ENCODE measurements around the gene ASH1L. TPM values are rescaled to one million over a fixed set of nuclear protein-coding genes. Genes with fewer than 3 reads are reported as not detected.

The ASH1L gene
- total RNA-seq, 1 experiment from 2014 or later: 30.5 TPM

DNA sequence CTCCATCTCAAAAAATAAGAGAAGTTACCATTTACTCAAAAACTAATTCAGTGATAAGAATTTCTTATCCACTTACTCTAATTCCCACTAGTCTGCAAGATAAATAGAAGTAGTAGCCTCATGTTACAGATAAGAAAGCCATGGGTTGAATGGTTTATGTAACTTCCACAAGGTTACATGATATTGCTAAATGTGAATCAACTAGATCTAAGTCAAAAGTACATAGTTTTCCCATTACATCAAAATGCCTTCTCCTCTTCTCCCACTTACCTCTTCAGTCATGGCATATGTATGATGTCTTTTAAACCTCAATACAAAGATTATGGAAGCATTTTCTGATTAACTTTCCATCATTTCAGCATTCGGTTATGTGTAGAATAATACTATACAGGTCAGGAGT is 108.5 kb downstream of the ASH1L start (continued):
- TF ChIP-seq SRF (IDR thresholded peaks at IDR 0.05; ENCODE audit: low read depth) (no peak), RAD21 (IDR thresholded peaks at IDR 0.05; ENCODE audit: low read depth) (no peak), SP1 (IDR thresholded peaks at IDR 0.05; ENCODE audit: low read depth) (no peak), EZH2phosphoT487 (IDR thresholded peaks at IDR 0.05; ENCODE audit: borderline replicate concordance) (no peak), FOSL1 (IDR thresholded peaks at IDR 0.05; ENCODE audit: low read depth) (no peak)

DNA sequence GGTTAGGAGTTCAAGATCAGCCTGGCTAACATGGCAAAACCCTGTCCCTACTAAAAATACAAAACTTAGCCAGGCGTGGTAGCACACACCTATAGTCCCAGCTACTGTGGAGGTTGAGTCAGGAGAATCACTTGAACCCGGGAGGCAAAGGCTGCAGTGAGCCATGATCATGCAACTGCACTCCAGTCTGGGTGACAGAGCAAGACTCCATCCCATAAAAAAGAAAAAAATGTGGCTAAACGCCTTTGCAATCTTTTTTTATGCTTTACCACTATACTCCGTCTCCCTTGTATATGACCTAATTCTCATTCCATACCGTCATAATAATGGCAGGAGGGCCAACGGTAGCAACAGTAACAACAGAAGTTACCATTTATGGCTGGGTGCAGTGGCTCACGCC is 109.5 kb downstream of the ASH1L start:
- no peak for DNase-seq (ENCODE audit: low read depth, low spot score)
- Histone ChIP-seq H3K4me1 (ENCODE audit: control insufficient read depth in 1 of 2, insufficient read depth in 2 of 2, low read length in 2 of 2) (no peaks in the 10 kb centered on the region), H3K27ac (ENCODE audit: low read depth, low read length) (no peak overlapping the region), H3K4me2 (ENCODE audit: low read length) (no peak overlapping the region), H3K79me2 (ENCODE audit: insufficient read depth, low read length) (0 out of 2 replicates have a peak, but pooled peaks cover 4% of the 10 kb centered on the region), H3K27me3 (ENCODE audit: insufficient read depth, low read length) (no peaks in the 10 kb centered on the region), H3K9me3 (ENCODE audit: control insufficient read depth in 1 of 2, insufficient read depth in 1 of 2, low read depth in 1 of 2, low read length in 2 of 2) (no peaks in the 10 kb centered on the region), H3K4me3 (replicated peaks in 1 of 2; ENCODE audit: low read depth in 1 of 2, low read length in 2 of 2) (no peak overlapping the region), H4K20me1 (ENCODE audit: insufficient read depth) (no peaks in the 10 kb centered on the region), H2AFZ (ENCODE audit: low read depth, low read length, poor library complexity, severe bottlenecking) (no peak overlapping the region), H3K9ac (ENCODE audit: low read length) (no peak overlapping the region), H3K36me3 (ENCODE audit: control insufficient read depth in 1 of 2, insufficient read depth in 2 of 2, low read length in 2 of 2) (peaks cover 0 to 9% of the 10 kb centered on the region in 2 experiments; a peak in 2 of 4 replicates), H3K9me2 (ENCODE audit: insufficient read depth) (no peaks in the 10 kb centered on the region)
- RAD21 ChIA-PET (ENCODE audit: low non-redundant PET in 1 of 2, low total read pairs in 2 of 2, uncharacterized antibody in 2 of 2, unreplicated experiment in 2 of 2): no interaction called here
- no peak for ATAC-seq
- POLR2A ChIA-PET: no interaction called here
- intact Hi-C loops (cut with micrococcal nuclease): no loop called here
- no TSS peak for BruUV-seq (replicated peaks)
- TF ChIP-seq, protein P1, sequence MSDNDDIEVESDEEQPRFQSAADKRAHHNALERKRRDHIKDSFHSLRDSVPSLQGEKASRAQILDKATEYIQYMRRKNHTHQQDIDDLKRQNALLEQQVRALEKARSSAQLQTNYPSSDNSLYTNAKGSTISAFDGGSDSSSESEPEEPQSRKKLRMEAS (IDR thresholded peaks at IDR 0.05): no peak
- TF ChIP-seq CBX3 (IDR thresholded peaks at IDR 0.05; ENCODE audit: low read depth): no peak
- TF ChIP-seq, protein P2, sequence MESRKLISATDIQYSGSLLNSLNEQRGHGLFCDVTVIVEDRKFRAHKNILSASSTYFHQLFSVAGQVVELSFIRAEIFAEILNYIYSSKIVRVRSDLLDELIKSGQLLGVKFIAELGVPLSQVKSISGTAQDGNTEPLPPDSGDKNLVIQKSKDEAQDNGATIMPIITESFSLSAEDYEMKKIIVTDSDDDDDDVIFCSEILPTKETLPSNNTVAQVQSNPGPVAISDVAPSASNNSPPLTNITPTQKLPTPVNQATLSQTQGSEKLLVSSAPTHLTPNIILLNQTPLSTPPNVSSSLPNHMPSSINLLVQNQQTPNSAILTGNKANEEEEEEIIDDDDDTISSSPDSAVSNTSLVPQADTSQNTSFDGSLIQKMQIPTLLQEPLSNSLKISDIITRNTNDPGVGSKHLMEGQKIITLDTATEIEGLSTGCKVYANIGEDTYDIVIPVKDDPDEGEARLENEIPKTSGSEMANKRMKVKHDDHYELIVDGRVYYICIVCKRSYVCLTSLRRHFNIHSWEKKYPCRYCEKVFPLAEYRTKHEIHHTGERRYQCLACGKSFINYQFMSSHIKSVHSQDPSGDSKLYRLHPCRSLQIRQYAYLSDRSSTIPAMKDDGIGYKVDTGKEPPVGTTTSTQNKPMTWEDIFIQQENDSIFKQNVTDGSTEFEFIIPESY (IDR thresholded peaks at IDR 0.05; ENCODE audit: extremely low read depth, insufficient replicate concordance, low read length): no peak
- no peak for TF ChIP-seq SP1 (IDR thresholded peaks at IDR 0.05; ENCODE audit: low read depth)
- no peak for TF ChIP-seq SIN3A (IDR thresholded peaks at IDR 0.05; ENCODE audit: low read depth)
- no peak for TF ChIP-seq CEBPB (IDR thresholded peaks at IDR 0.05; ENCODE audit: low read depth)
- TF ChIP-seq SRF (IDR thresholded peaks at IDR 0.05; ENCODE audit: low read depth): no peak
- TF ChIP-seq, protein P3, sequence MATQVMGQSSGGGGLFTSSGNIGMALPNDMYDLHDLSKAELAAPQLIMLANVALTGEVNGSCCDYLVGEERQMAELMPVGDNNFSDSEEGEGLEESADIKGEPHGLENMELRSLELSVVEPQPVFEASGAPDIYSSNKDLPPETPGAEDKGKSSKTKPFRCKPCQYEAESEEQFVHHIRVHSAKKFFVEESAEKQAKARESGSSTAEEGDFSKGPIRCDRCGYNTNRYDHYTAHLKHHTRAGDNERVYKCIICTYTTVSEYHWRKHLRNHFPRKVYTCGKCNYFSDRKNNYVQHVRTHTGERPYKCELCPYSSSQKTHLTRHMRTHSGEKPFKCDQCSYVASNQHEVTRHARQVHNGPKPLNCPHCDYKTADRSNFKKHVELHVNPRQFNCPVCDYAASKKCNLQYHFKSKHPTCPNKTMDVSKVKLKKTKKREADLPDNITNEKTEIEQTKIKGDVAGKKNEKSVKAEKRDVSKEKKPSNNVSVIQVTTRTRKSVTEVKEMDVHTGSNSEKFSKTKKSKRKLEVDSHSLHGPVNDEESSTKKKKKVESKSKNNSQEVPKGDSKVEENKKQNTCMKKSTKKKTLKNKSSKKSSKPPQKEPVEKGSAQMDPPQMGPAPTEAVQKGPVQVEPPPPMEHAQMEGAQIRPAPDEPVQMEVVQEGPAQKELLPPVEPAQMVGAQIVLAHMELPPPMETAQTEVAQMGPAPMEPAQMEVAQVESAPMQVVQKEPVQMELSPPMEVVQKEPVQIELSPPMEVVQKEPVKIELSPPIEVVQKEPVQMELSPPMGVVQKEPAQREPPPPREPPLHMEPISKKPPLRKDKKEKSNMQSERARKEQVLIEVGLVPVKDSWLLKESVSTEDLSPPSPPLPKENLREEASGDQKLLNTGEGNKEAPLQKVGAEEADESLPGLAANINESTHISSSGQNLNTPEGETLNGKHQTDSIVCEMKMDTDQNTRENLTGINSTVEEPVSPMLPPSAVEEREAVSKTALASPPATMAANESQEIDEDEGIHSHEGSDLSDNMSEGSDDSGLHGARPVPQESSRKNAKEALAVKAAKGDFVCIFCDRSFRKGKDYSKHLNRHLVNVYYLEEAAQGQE (IDR thresholded peaks at IDR 0.05; ENCODE audit: low read depth): no peak
- TF ChIP-seq EZH2phosphoT487 (IDR thresholded peaks at IDR 0.05; ENCODE audit: borderline replicate concordance): no peak
- no peak for TF ChIP-seq ZNF274 (IDR thresholded peaks at IDR 0.05; ENCODE audit: low read depth, low read length)
- no peak for TF ChIP-seq TCF7L2 (IDR thresholded peaks at IDR 0.05; ENCODE audit: borderline replicate concordance, extremely low read depth, insufficient read depth, insufficient read length)
- TF ChIP-seq EZH2 (IDR thresholded peaks at IDR 0.05): no peak
- no peak for TF ChIP-seq POLR2AphosphoS5 (IDR thresholded peaks at IDR 0.05; ENCODE audit: low read depth, low read length)
- TF ChIP-seq POLR2A (IDR thresholded peaks at IDR 0.05; ENCODE audit: borderline replicate concordance, extremely low read depth, insufficient read depth, insufficient read length): no peak
- TF ChIP-seq, protein P4, sequence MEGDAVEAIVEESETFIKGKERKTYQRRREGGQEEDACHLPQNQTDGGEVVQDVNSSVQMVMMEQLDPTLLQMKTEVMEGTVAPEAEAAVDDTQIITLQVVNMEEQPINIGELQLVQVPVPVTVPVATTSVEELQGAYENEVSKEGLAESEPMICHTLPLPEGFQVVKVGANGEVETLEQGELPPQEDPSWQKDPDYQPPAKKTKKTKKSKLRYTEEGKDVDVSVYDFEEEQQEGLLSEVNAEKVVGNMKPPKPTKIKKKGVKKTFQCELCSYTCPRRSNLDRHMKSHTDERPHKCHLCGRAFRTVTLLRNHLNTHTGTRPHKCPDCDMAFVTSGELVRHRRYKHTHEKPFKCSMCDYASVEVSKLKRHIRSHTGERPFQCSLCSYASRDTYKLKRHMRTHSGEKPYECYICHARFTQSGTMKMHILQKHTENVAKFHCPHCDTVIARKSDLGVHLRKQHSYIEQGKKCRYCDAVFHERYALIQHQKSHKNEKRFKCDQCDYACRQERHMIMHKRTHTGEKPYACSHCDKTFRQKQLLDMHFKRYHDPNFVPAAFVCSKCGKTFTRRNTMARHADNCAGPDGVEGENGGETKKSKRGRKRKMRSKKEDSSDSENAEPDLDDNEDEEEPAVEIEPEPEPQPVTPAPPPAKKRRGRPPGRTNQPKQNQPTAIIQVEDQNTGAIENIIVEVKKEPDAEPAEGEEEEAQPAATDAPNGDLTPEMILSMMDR (IDR thresholded peaks at IDR 0.05 in 2 of 3, conservative IDR thresholded peaks at IDR 0.05 in 1 of 3; ENCODE audit: borderline replicate concordance in 1 of 3, insufficient read depth in 1 of 3, low read depth in 2 of 3, low read length in 2 of 3): no peak
- no peak for TF ChIP-seq RAD21 (IDR thresholded peaks at IDR 0.05; ENCODE audit: low read depth)
- CTCF ChIA-PET: no interaction called here

All from HCT116 (cell line).